Measurements from ENCODE around the gene RBMS1.

DNA sequence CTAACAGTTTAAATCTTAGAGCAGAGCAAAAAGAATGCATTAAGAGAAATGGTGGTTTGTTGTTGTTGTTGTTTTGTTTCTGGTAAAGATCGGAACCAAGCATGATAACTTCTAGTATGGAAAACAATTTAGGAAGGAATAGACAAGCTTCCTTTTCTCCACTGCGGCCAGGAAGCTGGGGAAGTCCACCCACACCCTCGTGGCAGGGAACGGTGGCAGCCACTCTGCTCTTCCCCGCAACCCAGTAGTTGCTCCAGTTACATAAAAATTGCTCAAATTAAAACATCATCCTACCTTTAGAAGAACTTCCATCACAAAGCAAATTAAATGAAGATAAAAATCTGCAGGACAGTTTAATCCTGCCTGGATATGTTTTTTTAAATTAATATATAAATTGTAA, 113.0 kb downstream of the RBMS1 start:
- TF ChIP-seq, protein P1, sequence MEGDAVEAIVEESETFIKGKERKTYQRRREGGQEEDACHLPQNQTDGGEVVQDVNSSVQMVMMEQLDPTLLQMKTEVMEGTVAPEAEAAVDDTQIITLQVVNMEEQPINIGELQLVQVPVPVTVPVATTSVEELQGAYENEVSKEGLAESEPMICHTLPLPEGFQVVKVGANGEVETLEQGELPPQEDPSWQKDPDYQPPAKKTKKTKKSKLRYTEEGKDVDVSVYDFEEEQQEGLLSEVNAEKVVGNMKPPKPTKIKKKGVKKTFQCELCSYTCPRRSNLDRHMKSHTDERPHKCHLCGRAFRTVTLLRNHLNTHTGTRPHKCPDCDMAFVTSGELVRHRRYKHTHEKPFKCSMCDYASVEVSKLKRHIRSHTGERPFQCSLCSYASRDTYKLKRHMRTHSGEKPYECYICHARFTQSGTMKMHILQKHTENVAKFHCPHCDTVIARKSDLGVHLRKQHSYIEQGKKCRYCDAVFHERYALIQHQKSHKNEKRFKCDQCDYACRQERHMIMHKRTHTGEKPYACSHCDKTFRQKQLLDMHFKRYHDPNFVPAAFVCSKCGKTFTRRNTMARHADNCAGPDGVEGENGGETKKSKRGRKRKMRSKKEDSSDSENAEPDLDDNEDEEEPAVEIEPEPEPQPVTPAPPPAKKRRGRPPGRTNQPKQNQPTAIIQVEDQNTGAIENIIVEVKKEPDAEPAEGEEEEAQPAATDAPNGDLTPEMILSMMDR (IDR thresholded peaks at IDR 0.05), result no peak
- no peak for TF ChIP-seq POLR2A (IDR thresholded peaks at IDR 0.05)
